HL-60/S4 treated with phorbol 12-myristate 13-acetate at 8.2 ng/mL for 4 days and 3 days (cell line): ENCODE results near the gene DPP10.
"Not testable (repeated sequence)": the region's sequence is repeated elsewhere in the genome, so short reads cannot be mapped to it uniquely, and the experiment has no call there.

Experiments used
- in situ Hi-C: fragments of 300-500 bp; cut with MboI; formaldehyde crosslinking; loops from 2 replicates; pipeline ENCODE4 v1.15.0; 2022; ENCODE audit warnings: low sequenced_read_pairs

The DPP10 gene

GRCh38 chr2:114442510-114442909 is at the start of gene DPP10:
TSS of gene DPP10 (plus strand) at chr2:114442641.
- in situ Hi-C loops: no loop called here

GRCh38 chr2:114400890-114401289 is 41.6 kb upstream of the DPP10 start:
- in situ Hi-C loops: no loop called here

- in situ Hi-C loops: no loop called here
Observed at GRCh38 chr2:114405247-114406116, 37.0 kb upstream of the DPP10 start.

GRCh38 chr2:114406347-114406746 is 36.1 kb upstream of the DPP10 start:
- in situ Hi-C loops: no loop called here

- in situ Hi-C loops: not testable (repeated sequence)
Observed at GRCh38 chr2:114407353-114407752, 35.1 kb upstream of the DPP10 start.

GRCh38 chr2:114421781-114422180 is 20.7 kb upstream of the DPP10 start:
- in situ Hi-C loops: no loop called here

- in situ Hi-C loops: no loop called here
Observed at GRCh38 chr2:114424699-114425098, 17.7 kb upstream of the DPP10 start.

- in situ Hi-C loops: no loop called here
Observed at GRCh38 chr2:114426756-114427155, 15.7 kb upstream of the DPP10 start.

- in situ Hi-C loops: no loop called here
Observed at GRCh38 chr2:114436329-114436728, 6.1 kb upstream of the DPP10 start.

- in situ Hi-C loops: no loop called here
Observed at GRCh38 chr2:114446571-114446970, 4.1 kb downstream of the DPP10 start.

GRCh38 chr2:114450639-114451038 is 8.2 kb downstream of the DPP10 start:
- in situ Hi-C loops: no loop called here

GRCh38 chr2:114456566-114456965 is 14.1 kb downstream of the DPP10 start:
- in situ Hi-C loops: no loop called here

- in situ Hi-C loops: no loop called here
Observed at GRCh38 chr2:114457956-114458355, 15.5 kb downstream of the DPP10 start.

- in situ Hi-C loops: no loop called here
Observed at GRCh38 chr2:114461116-114461515, 18.7 kb downstream of the DPP10 start.

- in situ Hi-C loops: no loop called here
Observed at GRCh38 chr2:114464961-114465706, 22.7 kb downstream of the DPP10 start.

- in situ Hi-C loops: no loop called here
Observed at GRCh38 chr2:114468343-114468742, 25.9 kb downstream of the DPP10 start.

GRCh38 chr2:114472246-114472645 is 29.8 kb downstream of the DPP10 start:
- in situ Hi-C loops: no loop called here

- in situ Hi-C loops: no loop called here
Observed at GRCh38 chr2:114472726-114473125, 30.3 kb downstream of the DPP10 start.

GRCh38 chr2:114488841-114489530 is 46.5 kb downstream of the DPP10 start:
- in situ Hi-C loops: no loop called here

GRCh38 chr2:114495046-114495445 is 52.6 kb downstream of the DPP10 start:
- in situ Hi-C loops: no loop called here

- in situ Hi-C loops: no loop called here
Observed at GRCh38 chr2:114496959-114497358, 54.5 kb downstream of the DPP10 start.
